SU-DHL-6 (cell line): ENCODE data around the gene QKI.

ENCODE experiments used
- EZH2phosphoT487 ChIP-seq: fragments of 200-600 bp; sonication (generic), shearing (Covaris generic); conservative IDR thresholded peaks from 2 replicates; pipeline ENCODE4 v1.6.1; 2018; ENCODE audit warnings: mild to moderate bottlenecking, antibody characterized with exemption, low read length, moderate library complexity, mixed read lengths
- TF ChIP-seq, protein P1 (sequence below): fragments of 200-600 bp; sonication (generic); IDR thresholded peaks from one replicate; pipeline ENCODE4 v1.5.1; 2017; ENCODE audit warnings: antibody characterized with exemption, mild to moderate bottlenecking, low read length, moderate library complexity; ENCODE audit not compliant: insufficient read depth, poor library complexity, severe bottlenecking

GRCh38 chr6:163602851-163603250 lies 188.3 kb downstream of the QKI start:
- TF ChIP-seq, protein P1, sequence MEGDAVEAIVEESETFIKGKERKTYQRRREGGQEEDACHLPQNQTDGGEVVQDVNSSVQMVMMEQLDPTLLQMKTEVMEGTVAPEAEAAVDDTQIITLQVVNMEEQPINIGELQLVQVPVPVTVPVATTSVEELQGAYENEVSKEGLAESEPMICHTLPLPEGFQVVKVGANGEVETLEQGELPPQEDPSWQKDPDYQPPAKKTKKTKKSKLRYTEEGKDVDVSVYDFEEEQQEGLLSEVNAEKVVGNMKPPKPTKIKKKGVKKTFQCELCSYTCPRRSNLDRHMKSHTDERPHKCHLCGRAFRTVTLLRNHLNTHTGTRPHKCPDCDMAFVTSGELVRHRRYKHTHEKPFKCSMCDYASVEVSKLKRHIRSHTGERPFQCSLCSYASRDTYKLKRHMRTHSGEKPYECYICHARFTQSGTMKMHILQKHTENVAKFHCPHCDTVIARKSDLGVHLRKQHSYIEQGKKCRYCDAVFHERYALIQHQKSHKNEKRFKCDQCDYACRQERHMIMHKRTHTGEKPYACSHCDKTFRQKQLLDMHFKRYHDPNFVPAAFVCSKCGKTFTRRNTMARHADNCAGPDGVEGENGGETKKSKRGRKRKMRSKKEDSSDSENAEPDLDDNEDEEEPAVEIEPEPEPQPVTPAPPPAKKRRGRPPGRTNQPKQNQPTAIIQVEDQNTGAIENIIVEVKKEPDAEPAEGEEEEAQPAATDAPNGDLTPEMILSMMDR = no peak
- no peak for TF ChIP-seq EZH2phosphoT487
